Transverse colon (tissue), 3 donors: Measurements from ENCODE around the gene CA14.

Experiments used
- CTCF ChIP-seq, 5 experiments: fragments of 200-600 bp in 3 of 5; fragments of 450-650 bp in 2 of 5; sonication (generic) in 3 of 5; IDR thresholded peaks; 1 replicate in 2 of 5; 2 replicates in 3 of 5; pipeline ENCODE4 v1.5.1; 2016 to 2017; ENCODE audit warnings: antibody characterized with exemption in 5 of 5, inconsistent platforms in 3 of 5, mild to moderate bottlenecking in 2 of 5, moderate library complexity in 1 of 5
- EP300 ChIP-seq: sonication (generic); formaldehyde crosslinking; IDR thresholded peaks from one replicate; pipeline ENCODE4 v1.6.1; 2017; ENCODE audit warnings: antibody characterized with exemption, low read depth

GRCh38 chr1:150267896-150268295 lies 10.3 kb downstream of the CA14 start:
- TF ChIP-seq CTCF (IDR thresholded peaks at IDR 0.05) (no peak), EP300 (no peak)
